Activated CD8-positive, alpha-beta T cell treated with anti-CD3 and anti-CD28 coated beads, Interleukin-2, amount 10 ng/mL, durations not matched to agents 7 days and 5 days (primary cell): ENCODE measurements around the gene MAP4K3. TPM values are rescaled to one million over a fixed set of nuclear protein-coding genes. Genes with fewer than 3 reads are reported as not detected.
A peak's percentile ranks its signal among the peaks of the same experiment; 100 is the strongest.

Experiments
- ATAC-seq: fragments of 150-1000 bp; cut with Tn5 transposase; one replicate; pipeline ENCODE4 v1.10.0; 2021; ENCODE audit warnings: moderate library complexity
- CTCF ChIA-PET: fragments of 350-600 bp; sonication (Branson Sonifier 250); formaldehyde crosslinking; loops from one replicate; lab custom pipeline; 2021; ENCODE audit warnings: antibody characterized with exemption; lab: Charles Lee
- POLR2A ChIA-PET: fragments of 350-600 bp; sonication (Branson Sonifier 250); formaldehyde crosslinking; loops from one replicate; lab custom pipeline; 2021; ENCODE audit warnings: antibody characterized with exemption; lab: Charles Lee
- DNase-seq: peaks from one replicate; pipeline ENCODE4 v3.0.0-alpha.2; 2020
- H3K27ac Mint-ChIP-seq: one replicate; pipeline ENCODE4 v1.8.0; 2021; ENCODE audit warnings: mild to moderate bottlenecking, mixed read lengths
- H3K27me3 Mint-ChIP-seq: one replicate; pipeline ENCODE4 v1.8.0; 2021; ENCODE audit warnings: low read depth, mixed read lengths
- H3K36me3 Mint-ChIP-seq: one replicate; pipeline ENCODE4 v1.8.0; 2021; ENCODE audit warnings: low read depth, mixed read lengths
- H3K4me1 Mint-ChIP-seq: one replicate; pipeline ENCODE4 v1.8.0; 2021; ENCODE audit warnings: low read depth, mixed read lengths
- H3K4me3 Mint-ChIP-seq: one replicate; pipeline ENCODE4 v1.8.0; 2021; ENCODE audit warnings: mild to moderate bottlenecking, mixed read lengths
- H3K9me3 Mint-ChIP-seq: one replicate; pipeline ENCODE4 v1.8.0; 2022; ENCODE audit warnings: mixed read lengths; ENCODE audit not compliant: insufficient read depth
- total RNA-seq, 2 experiments: library from RNA; stranded (reverse); gene quantifications; one replicate each; pipeline ENCODE4 v1.2.3, GENCODE V29; 2021

The MAP4K3 gene
- total RNA-seq, 2 experiments from 2014 or later: 5.0 to 6.5 TPM

- Mint-ChIP-seq H3K4me3 (no peak overlapping the region), H3K9me3 (no peaks in the 10 kb centered on the region), H3K4me1 (no peaks in the 10 kb centered on the region), H3K27me3 (no peaks in the 10 kb centered on the region), H3K36me3 (peaks cover 9% of the 10 kb centered on the region), H3K27ac (no peak overlapping the region)
- ATAC-seq (no peak), DNase-seq (no peak)
- CTCF ChIA-PET: interaction anchor here (0.8 to 1.1 kb wide), 2 partner anchors 30 to 46 kb away, joined by 3 to 4 read pairs; no protein-coding TSS in a partner anchor
- POLR2A ChIA-PET: no interaction called here
Measured at GRCh38 chr2:39275016-39275415, 162.1 kb downstream of the MAP4K3 start.

- Mint-ChIP-seq H3K27ac (no peak overlapping the region), H3K9me3 (no peaks in the 10 kb centered on the region)
- ATAC-seq: no peak
Measured at GRCh38 chr2:39269941-39270340, 167.1 kb downstream of the MAP4K3 start.

GRCh38 chr2:39266916-39267434, 170.1 kb downstream of the MAP4K3 start:
- H3K27me3 Mint-ChIP-seq: no peaks in the 10 kb centered on the region
- DNase-seq (no peak), ATAC-seq (no peak)
- CTCF ChIA-PET: interaction anchor here (1.0 kb wide), 1 partner anchor 320 kb away, joined by 3 read pairs; no protein-coding TSS in a partner anchor
- H3K36me3 Mint-ChIP-seq: peaks cover 9% of the 10 kb centered on the region
- H3K4me3 Mint-ChIP-seq: no peak overlapping the region
- POLR2A ChIA-PET: no interaction called here
- H3K9me3 Mint-ChIP-seq: no peaks in the 10 kb centered on the region
- H3K27ac Mint-ChIP-seq: no peak overlapping the region
- H3K4me1 Mint-ChIP-seq: peaks cover 25% of the 10 kb centered on the region

More at GRCh38 chr2:39269941-39270340, 167.1 kb downstream of the MAP4K3 start:
- no peak for DNase-seq
- CTCF ChIA-PET: interaction anchor here (0.6 to 0.9 kb wide), 3 partner anchors 41 to 430 kb away, joined by 3 to 4 read pairs (median 3); no protein-coding TSS in a partner anchor
- POLR2A ChIA-PET: no interaction called here
- Mint-ChIP-seq H3K4me1 (peaks cover 15% of the 10 kb centered on the region), H3K27me3 (no peaks in the 10 kb centered on the region), H3K36me3 (peaks cover 4% of the 10 kb centered on the region), H3K4me3 (no peak overlapping the region)

DNA sequence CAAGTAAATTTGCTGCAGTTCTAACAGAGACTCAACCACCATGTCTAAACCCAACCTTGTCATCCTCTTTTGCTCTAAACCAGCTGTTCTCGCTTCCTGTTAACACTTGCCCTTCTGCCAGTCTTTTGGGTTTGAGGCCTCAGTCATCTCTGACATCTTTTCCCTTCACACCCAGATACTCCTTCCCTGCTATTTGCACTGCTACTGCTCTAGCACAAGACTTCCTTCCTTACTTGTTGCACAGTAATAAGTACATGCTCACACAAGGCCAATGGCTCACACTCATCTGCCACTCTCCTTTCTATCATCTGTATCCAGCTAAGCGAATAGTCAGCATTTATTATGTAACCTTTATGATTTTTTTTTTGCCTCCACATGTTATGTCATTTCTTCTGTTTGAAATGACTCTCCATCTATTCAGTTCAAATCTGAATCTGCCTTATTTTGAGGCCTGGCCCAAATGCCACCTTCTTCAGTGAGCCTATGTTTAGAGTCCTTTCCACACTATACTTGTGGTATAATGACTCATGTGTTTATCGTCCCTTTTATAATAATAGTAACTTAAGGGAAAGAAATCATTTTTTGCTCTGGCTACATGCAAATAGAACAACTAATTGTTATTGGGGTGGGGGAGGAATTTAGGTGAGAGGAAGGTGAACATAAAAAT, 170.8 kb downstream of the MAP4K3 start:
- CTCF ChIA-PET: interaction anchor here (1.0 kb wide), 1 partner anchor 319 kb away, joined by 3 read pairs; no protein-coding TSS in a partner anchor
- peak; percentile 29 for DNase-seq
- ATAC-seq: peak; percentile 51
- POLR2A ChIA-PET: no interaction called here
- Mint-ChIP-seq H3K27ac (peak overlapping the region; percentile 5), H3K9me3 (no peaks in the 10 kb centered on the region), H3K4me3 (no peak overlapping the region), H3K4me1 (peaks cover 25% of the 10 kb centered on the region), H3K27me3 (no peaks in the 10 kb centered on the region), H3K36me3 (peaks cover 9% of the 10 kb centered on the region)

- Mint-ChIP-seq H3K9me3 (no peaks in the 10 kb centered on the region), H3K4me1 (peaks cover 25% of the 10 kb centered on the region), H3K36me3 (peaks cover 9% of the 10 kb centered on the region), H3K27me3 (no peaks in the 10 kb centered on the region), H3K27ac (no peak overlapping the region), H3K4me3 (no peak overlapping the region)
- POLR2A ChIA-PET: no interaction called here
- no peak for ATAC-seq
- CTCF ChIA-PET: no interaction called here
- no peak for DNase-seq
Measured at GRCh38 chr2:39265315-39265714, 171.8 kb downstream of the MAP4K3 start.

DNA sequence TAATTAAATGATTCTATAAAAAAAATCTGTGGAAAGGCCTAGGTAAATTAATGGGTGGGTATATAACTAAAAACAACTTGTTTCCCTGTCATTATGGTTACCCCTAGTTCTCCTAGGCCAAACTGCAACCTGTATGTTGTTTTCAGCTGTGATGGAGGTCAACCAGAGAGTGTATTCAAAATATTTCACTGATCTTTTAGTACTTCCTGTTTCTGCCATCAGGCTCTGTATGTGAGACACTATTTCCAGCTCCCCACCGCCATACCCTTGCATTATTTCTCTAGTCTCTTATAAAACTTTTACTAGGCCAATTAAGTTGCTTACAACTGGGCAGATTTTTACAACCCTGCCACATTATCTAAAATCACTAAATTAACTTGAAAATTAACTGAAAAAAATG, 172.4 kb downstream of the MAP4K3 start:
- H3K27ac Mint-ChIP-seq: no peak overlapping the region
- no peak for ATAC-seq

GRCh38 chr2:39260087-39260486, 177.0 kb downstream of the MAP4K3 start:
- H3K9me3 Mint-ChIP-seq: no peaks in the 10 kb centered on the region
- CTCF ChIA-PET: no interaction called here
- H3K27ac Mint-ChIP-seq: no peak overlapping the region
- no peak for DNase-seq
- POLR2A ChIA-PET: no interaction called here
- peaks cover 11% of the 10 kb centered on the region for H3K4me1 Mint-ChIP-seq
- ATAC-seq: no peak
- H3K36me3 Mint-ChIP-seq: peaks cover 13% of the 10 kb centered on the region
- H3K4me3 Mint-ChIP-seq: no peak overlapping the region
- H3K27me3 Mint-ChIP-seq: no peaks in the 10 kb centered on the region

More for the DNA sequence above, 172.4 kb downstream of the MAP4K3 start:
- DNase-seq: no peak
- Mint-ChIP-seq H3K36me3 (peaks cover 9% of the 10 kb centered on the region), H3K27me3 (no peaks in the 10 kb centered on the region), H3K4me3 (no peak overlapping the region), H3K9me3 (no peaks in the 10 kb centered on the region), H3K4me1 (peaks cover 25% of the 10 kb centered on the region)
- ChIA-PET CTCF (interaction anchor here (1.0 to 1.5 kb wide), 2 partner anchors 34 to 318 kb away, joined by 4 read pairs; no protein-coding TSS in a partner anchor), POLR2A (no interaction called here)

DNA sequence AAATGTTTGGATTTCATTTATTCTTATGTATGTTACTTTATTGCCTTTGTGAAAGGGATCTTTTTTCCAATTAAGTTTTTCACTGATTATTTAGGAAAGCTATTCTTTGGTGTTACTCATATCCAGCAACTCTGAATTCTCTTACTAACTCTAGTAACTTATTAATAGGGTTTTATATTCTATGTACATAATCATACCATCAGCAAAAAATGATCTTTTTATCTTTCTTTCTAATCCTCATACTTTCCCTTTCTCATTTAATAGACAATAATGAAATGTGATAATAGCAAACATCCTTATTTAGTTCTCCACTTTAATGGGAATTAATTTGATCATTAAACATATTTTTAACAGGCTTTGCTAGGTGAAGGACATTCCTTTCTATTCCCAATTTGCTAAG, 181.0 kb downstream of the MAP4K3 start:
- Mint-ChIP-seq H3K27ac (no peak overlapping the region), H3K4me3 (no peak overlapping the region), H3K36me3 (peaks cover 14% of the 10 kb centered on the region), H3K9me3 (no peaks in the 10 kb centered on the region), H3K27me3 (no peaks in the 10 kb centered on the region), H3K4me1 (no peaks in the 10 kb centered on the region)
- DNase-seq: no peak
- ChIA-PET CTCF (no interaction called here), POLR2A (no interaction called here)
- ATAC-seq: no peak

DNA sequence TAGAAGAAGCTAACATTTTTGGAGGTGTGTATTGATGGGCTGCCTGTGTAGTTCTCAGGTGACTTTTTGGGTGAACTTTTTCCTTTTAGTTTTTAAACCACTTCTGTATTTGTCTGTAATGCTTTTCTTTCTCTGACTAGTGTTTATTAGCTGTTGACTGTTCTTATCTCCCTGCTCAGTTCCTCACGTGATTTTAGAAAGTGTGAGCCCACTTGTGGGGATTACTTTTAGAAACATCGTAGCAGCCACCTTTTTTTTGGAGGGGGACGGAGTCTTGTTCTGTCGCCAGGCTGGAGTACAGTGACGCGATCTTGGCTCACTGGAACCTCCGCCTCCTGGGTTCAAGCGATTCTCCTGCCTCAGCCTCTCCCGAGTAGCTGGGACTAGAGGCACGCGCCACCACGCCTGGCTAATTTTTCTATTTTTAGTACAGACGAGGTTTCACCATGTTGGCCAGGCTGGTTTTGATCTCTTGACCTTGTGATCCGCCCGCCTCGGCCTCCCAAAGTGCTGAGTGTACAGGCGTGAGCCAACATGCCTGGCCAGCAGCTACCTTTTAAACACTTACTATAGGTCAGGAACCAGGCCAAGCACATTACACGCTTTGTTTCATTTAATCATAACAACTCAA, 184.1 kb downstream of the MAP4K3 start:
- DNase-seq (no peak), ATAC-seq (no peak)
- no peaks in the 10 kb centered on the region for H3K27me3 Mint-ChIP-seq
- no peaks in the 10 kb centered on the region for H3K9me3 Mint-ChIP-seq
- ChIA-PET POLR2A (no interaction called here), CTCF (interaction anchor here (1.1 to 1.3 kb wide), 4 partner anchors 25 to 414 kb away, joined by 3 to 5 read pairs (median 3); no protein-coding TSS in a partner anchor)
- H3K27ac Mint-ChIP-seq: no peak overlapping the region
- peaks cover 20% of the 10 kb centered on the region for H3K36me3 Mint-ChIP-seq
- H3K4me1 Mint-ChIP-seq: no peaks in the 10 kb centered on the region
- no peak overlapping the region for H3K4me3 Mint-ChIP-seq

DNA sequence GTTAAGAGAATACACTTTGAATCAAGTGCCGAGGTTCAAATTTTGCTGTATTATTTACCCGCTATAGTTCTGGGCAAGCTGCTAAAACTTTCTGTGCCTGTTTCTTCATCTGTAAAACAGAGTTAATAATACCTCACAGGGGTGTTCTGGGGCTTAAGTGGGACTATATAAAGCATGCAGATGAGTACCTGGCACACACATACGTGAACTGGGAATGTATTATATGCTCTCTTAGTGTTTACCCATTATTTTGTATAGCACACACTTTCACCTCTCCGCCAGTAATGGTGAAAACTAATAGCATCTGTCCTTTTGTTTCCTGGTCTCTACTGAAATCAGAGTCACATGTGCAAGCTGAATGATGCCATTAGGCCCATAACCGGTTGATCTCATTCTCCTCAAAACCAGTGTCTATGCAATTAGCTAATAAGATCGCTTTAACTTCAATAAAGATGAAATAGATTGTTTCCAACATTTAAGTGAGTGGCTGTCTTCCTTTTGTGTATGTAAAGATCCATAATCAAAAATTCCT, 189.5 kb downstream of the MAP4K3 start:
- CTCF ChIA-PET: interaction anchor here (0.7 to 2.2 kb wide), 3 partner anchors 14 to 482 kb away, joined by 3 to 8 read pairs (median 5); no protein-coding TSS in a partner anchor
- no peaks in the 10 kb centered on the region for H3K27me3 Mint-ChIP-seq
- H3K4me1 Mint-ChIP-seq: peaks cover 22% of the 10 kb centered on the region
- H3K4me3 Mint-ChIP-seq: no peak overlapping the region
- peaks cover 16% of the 10 kb centered on the region for H3K36me3 Mint-ChIP-seq
- no peak for ATAC-seq
- H3K9me3 Mint-ChIP-seq: no peaks in the 10 kb centered on the region
- no peak overlapping the region for H3K27ac Mint-ChIP-seq
- DNase-seq: no peak
- POLR2A ChIA-PET: no interaction called here

GRCh38 chr2:39246382-39246980, 190.6 kb downstream of the MAP4K3 start:
- peaks cover 14% of the 10 kb centered on the region for H3K36me3 Mint-ChIP-seq
- H3K4me3 Mint-ChIP-seq: no peak overlapping the region
- no peaks in the 10 kb centered on the region for H3K27me3 Mint-ChIP-seq
- H3K27ac Mint-ChIP-seq: no peak overlapping the region
- peaks cover 22% of the 10 kb centered on the region for H3K4me1 Mint-ChIP-seq
- ChIA-PET POLR2A (no interaction called here), CTCF (interaction anchor here (2.2 to 2.8 kb wide), 2 partner anchors 299 to 484 kb away, joined by 8 to 16 read pairs; no protein-coding TSS in a partner anchor)
- no peaks in the 10 kb centered on the region for H3K9me3 Mint-ChIP-seq
- ATAC-seq (no peak), DNase-seq (no peak)
